Suprapubic skin (tissue), 4 donors: ENCODE measurements around the gene MED12L.

Experiments
- CTCF ChIP-seq, 2 donors: fragments of 200-600 bp in 1 of 2; fragments of 450-650 bp in 1 of 2; sonication (generic) in 1 of 2; IDR thresholded peaks; one replicate each; pipeline ENCODE4 v1.5.1; 2016 to 2019; ENCODE audit warnings: antibody characterized with exemption in 2 of 2, mild to moderate bottlenecking in 1 of 2, moderate library complexity in 1 of 2
- EP300 ChIP-seq: sonication (generic); formaldehyde crosslinking; IDR thresholded peaks from one replicate; pipeline ENCODE4 v1.6.1; 2017; ENCODE audit warnings: antibody characterized with exemption
- POLR2A ChIP-seq, 2 donors: fragments of 450-650 bp; IDR thresholded peaks; one replicate each; pipeline ENCODE4 v1.6.1; 2017; ENCODE audit warnings: antibody characterized with exemption in 2 of 2, mild to moderate bottlenecking in 2 of 2, moderate library complexity in 2 of 2
- POLR2AphosphoS5 ChIP-seq, 3 donors: sonication (generic); formaldehyde crosslinking; IDR thresholded peaks; one replicate each; pipeline ENCODE4 v1.6.1; 2017; ENCODE audit warnings: antibody characterized with exemption in 3 of 3

DNA sequence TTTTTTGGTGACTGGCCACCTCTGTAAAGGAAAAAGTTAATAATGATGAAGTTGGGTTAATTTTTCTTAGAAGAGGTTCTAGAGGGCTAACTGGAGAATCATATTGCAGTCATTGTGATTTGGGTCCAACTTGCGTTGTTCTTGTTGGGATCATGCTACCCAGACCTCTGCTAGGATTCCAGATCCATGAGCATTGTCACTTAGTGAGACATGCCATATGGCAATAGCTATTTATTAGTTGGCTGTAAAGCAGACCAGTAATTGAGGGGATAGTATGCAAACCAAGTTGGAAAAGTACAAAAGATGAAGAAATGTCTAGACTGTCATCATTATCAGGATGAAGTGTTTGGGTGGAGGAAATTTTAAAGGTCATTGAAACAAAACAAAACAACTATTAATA, 329.8 kb downstream of the MED12L start:
- no peak for TF ChIP-seq POLR2AphosphoS5 (IDR thresholded peaks at IDR 0.05)
- TF ChIP-seq CTCF (IDR thresholded peaks at IDR 0.05): no peak
- no peak for TF ChIP-seq EP300
- no peak for TF ChIP-seq POLR2A (IDR thresholded peaks at IDR 0.05)
